ENCODE data around the gene POLR3E.
"Not testable (repeated sequence)": the region's sequence is repeated elsewhere in the genome, so short reads cannot be mapped to it uniquely, and the experiment has no call there.

The POLR3E gene

GRCh38 chr16:22351017-22351416 is 53.8 kb downstream of the POLR3E start:
- not testable (repeated sequence) for H3K27me3 ChIP-seq (ENCODE audit: control insufficient read depth, insufficient read depth, low read length, poor library complexity, severe bottlenecking); H3K4me3 ChIP-seq (ENCODE audit: insufficient read depth, low read depth, low read length); H3K36me3 ChIP-seq (ENCODE audit: control insufficient read depth, insufficient read depth, low read length); H3K4me1 ChIP-seq (ENCODE audit: control insufficient read depth, insufficient read depth, low read length); H3K9me3 ChIP-seq (ENCODE audit: control insufficient read depth, low read length); H3K27ac ChIP-seq (ENCODE audit: insufficient read depth, low read depth, low read length, poor library complexity, severe bottlenecking)
- 93 to 98% methylated on average over 5 to 6 of the region's 6 CpGs for WGBS, 2 experiments

- no peak overlapping the region for H3K4me3 ChIP-seq (ENCODE audit: insufficient read depth, low read depth, low read length)
- H3K27ac ChIP-seq (ENCODE audit: insufficient read depth, low read depth, low read length, poor library complexity, severe bottlenecking), result no peak overlapping the region
- peaks cover 4% of the 10 kb centered on the region for H3K36me3 ChIP-seq (ENCODE audit: control insufficient read depth, insufficient read depth, low read length)
- WGBS, 2 experiments, result 96 to 98% methylated on average over 6 of the region's 6 CpGs
- no peaks in the 10 kb centered on the region for H3K4me1 ChIP-seq (ENCODE audit: control insufficient read depth, insufficient read depth, low read length)
- H3K27me3 ChIP-seq (ENCODE audit: control insufficient read depth, insufficient read depth, low read length, poor library complexity, severe bottlenecking), result no peaks in the 10 kb centered on the region
- no peaks in the 10 kb centered on the region for H3K9me3 ChIP-seq (ENCODE audit: control insufficient read depth, low read length)
These were observed 54.9 kb downstream of the POLR3E start for GRCh38 chr16:22352140-22352539.

GRCh38 chr16:22352723-22353122 is 55.5 kb downstream of the POLR3E start:
- Histone ChIP-seq H3K27me3 (ENCODE audit: control insufficient read depth, insufficient read depth, low read length, poor library complexity, severe bottlenecking) (no peaks in the 10 kb centered on the region), H3K9me3 (ENCODE audit: control insufficient read depth, low read length) (no peaks in the 10 kb centered on the region), H3K36me3 (ENCODE audit: control insufficient read depth, insufficient read depth, low read length) (peaks cover 4% of the 10 kb centered on the region), H3K4me1 (ENCODE audit: control insufficient read depth, insufficient read depth, low read length) (no peaks in the 10 kb centered on the region), H3K4me3 (ENCODE audit: insufficient read depth, low read depth, low read length) (no peak overlapping the region), H3K27ac (ENCODE audit: insufficient read depth, low read depth, low read length, poor library complexity, severe bottlenecking) (no peak overlapping the region)
- WGBS, 2 experiments, result 89 to 92% methylated on average over 3 to 4 of the region's 5 CpGs

GRCh38 chr16:22353191-22353919 is 56.1 kb downstream of the POLR3E start:
- H3K27ac ChIP-seq (ENCODE audit: insufficient read depth, low read depth, low read length, poor library complexity, severe bottlenecking), result no peak overlapping the region
- 65 to 78% methylated on average over 3 of the region's 3 CpGs for WGBS, 2 experiments
- H3K4me3 ChIP-seq (ENCODE audit: insufficient read depth, low read depth, low read length), result no peak overlapping the region
- H3K27me3 ChIP-seq (ENCODE audit: control insufficient read depth, insufficient read depth, low read length, poor library complexity, severe bottlenecking), result no peaks in the 10 kb centered on the region
- H3K36me3 ChIP-seq (ENCODE audit: control insufficient read depth, insufficient read depth, low read length), result peaks cover 4% of the 10 kb centered on the region
- no peaks in the 10 kb centered on the region for H3K4me1 ChIP-seq (ENCODE audit: control insufficient read depth, insufficient read depth, low read length)
- H3K9me3 ChIP-seq (ENCODE audit: control insufficient read depth, low read length), result no peaks in the 10 kb centered on the region

GRCh38 chr16:22353933-22354541 is 56.8 kb downstream of the POLR3E start:
- Histone ChIP-seq H3K27me3 (ENCODE audit: control insufficient read depth, insufficient read depth, low read length, poor library complexity, severe bottlenecking) (no peaks in the 10 kb centered on the region), H3K27ac (ENCODE audit: insufficient read depth, low read depth, low read length, poor library complexity, severe bottlenecking) (no peak overlapping the region), H3K9me3 (ENCODE audit: control insufficient read depth, low read length) (no peaks in the 10 kb centered on the region), H3K4me3 (ENCODE audit: insufficient read depth, low read depth, low read length) (no peak overlapping the region), H3K4me1 (ENCODE audit: control insufficient read depth, insufficient read depth, low read length) (no peaks in the 10 kb centered on the region), H3K36me3 (ENCODE audit: control insufficient read depth, insufficient read depth, low read length) (peaks cover 4% of the 10 kb centered on the region)
- 84 to 90% methylated on average over 4 of the region's 5 CpGs for WGBS, 2 experiments

- H3K27me3 ChIP-seq (ENCODE audit: control insufficient read depth, insufficient read depth, low read length, poor library complexity, severe bottlenecking), result no peaks in the 10 kb centered on the region
- no peaks in the 10 kb centered on the region for H3K9me3 ChIP-seq (ENCODE audit: control insufficient read depth, low read length)
- H3K4me3 ChIP-seq (ENCODE audit: insufficient read depth, low read depth, low read length), result no peak overlapping the region
- H3K27ac ChIP-seq (ENCODE audit: insufficient read depth, low read depth, low read length, poor library complexity, severe bottlenecking), result no peak overlapping the region
- H3K36me3 ChIP-seq (ENCODE audit: control insufficient read depth, insufficient read depth, low read length), result no peaks in the 10 kb centered on the region
- H3K4me1 ChIP-seq (ENCODE audit: control insufficient read depth, insufficient read depth, low read length), result no peaks in the 10 kb centered on the region
These were observed 58.3 kb downstream of the POLR3E start for GRCh38 chr16:22355487-22355908.

- Histone ChIP-seq H3K4me1 (ENCODE audit: control insufficient read depth, insufficient read depth, low read length) (no peaks in the 10 kb centered on the region), H3K9me3 (ENCODE audit: control insufficient read depth, low read length) (no peaks in the 10 kb centered on the region), H3K27me3 (ENCODE audit: control insufficient read depth, insufficient read depth, low read length, poor library complexity, severe bottlenecking) (no peaks in the 10 kb centered on the region), H3K36me3 (ENCODE audit: control insufficient read depth, insufficient read depth, low read length) (no peaks in the 10 kb centered on the region), H3K27ac (ENCODE audit: insufficient read depth, low read depth, low read length, poor library complexity, severe bottlenecking) (no peak overlapping the region), H3K4me3 (ENCODE audit: insufficient read depth, low read depth, low read length) (no peak overlapping the region)
- 93 to 94% methylated on average over 6 of the region's 7 CpGs for WGBS, 2 experiments
These were observed 59.9 kb downstream of the POLR3E start for GRCh38 chr16:22356930-22357634.

GRCh38 chr16:22357635-22357971 is 60.4 kb downstream of the POLR3E start:
- 89 to 95% methylated on average over 1 of the region's 1 CpG for WGBS, 2 experiments
- Histone ChIP-seq H3K36me3 (ENCODE audit: control insufficient read depth, insufficient read depth, low read length) (no peaks in the 10 kb centered on the region), H3K27ac (ENCODE audit: insufficient read depth, low read depth, low read length, poor library complexity, severe bottlenecking) (no peak overlapping the region), H3K27me3 (ENCODE audit: control insufficient read depth, insufficient read depth, low read length, poor library complexity, severe bottlenecking) (no peaks in the 10 kb centered on the region), H3K9me3 (ENCODE audit: control insufficient read depth, low read length) (no peaks in the 10 kb centered on the region), H3K4me3 (ENCODE audit: insufficient read depth, low read depth, low read length) (no peak overlapping the region), H3K4me1 (ENCODE audit: control insufficient read depth, insufficient read depth, low read length) (no peaks in the 10 kb centered on the region)

GRCh38 chr16:22358000-22358399 is 60.8 kb downstream of the POLR3E start:
- WGBS, 2 experiments, result 100% methylated on average over 1 of the region's 1 CpG
- Histone ChIP-seq H3K27me3 (ENCODE audit: control insufficient read depth, insufficient read depth, low read length, poor library complexity, severe bottlenecking) (no peaks in the 10 kb centered on the region), H3K9me3 (ENCODE audit: control insufficient read depth, low read length) (no peaks in the 10 kb centered on the region), H3K27ac (ENCODE audit: insufficient read depth, low read depth, low read length, poor library complexity, severe bottlenecking) (no peak overlapping the region), H3K36me3 (ENCODE audit: control insufficient read depth, insufficient read depth, low read length) (no peaks in the 10 kb centered on the region), H3K4me1 (ENCODE audit: control insufficient read depth, insufficient read depth, low read length) (no peaks in the 10 kb centered on the region), H3K4me3 (ENCODE audit: insufficient read depth, low read depth, low read length) (no peak overlapping the region)

GRCh38 chr16:22359679-22360078 is 62.5 kb downstream of the POLR3E start:
- H3K36me3 ChIP-seq (ENCODE audit: control insufficient read depth, insufficient read depth, low read length), result no peaks in the 10 kb centered on the region
- no peak overlapping the region for H3K27ac ChIP-seq (ENCODE audit: insufficient read depth, low read depth, low read length, poor library complexity, severe bottlenecking)
- H3K4me3 ChIP-seq (ENCODE audit: insufficient read depth, low read depth, low read length), result no peak overlapping the region
- no peaks in the 10 kb centered on the region for H3K27me3 ChIP-seq (ENCODE audit: control insufficient read depth, insufficient read depth, low read length, poor library complexity, severe bottlenecking)
- H3K9me3 ChIP-seq (ENCODE audit: control insufficient read depth, low read length), result no peaks in the 10 kb centered on the region
- H3K4me1 ChIP-seq (ENCODE audit: control insufficient read depth, insufficient read depth, low read length), result no peaks in the 10 kb centered on the region
